NCI-H2227 treated with DMSO at 0.1 percent for 48 hours (cell line): ENCODE data around the gene TBC1D22A.

Experiments
- DNase-seq: peaks from one replicate; lab custom pipeline; 2025; lab: John Stamatoyannopoulos, UW

Gene TBC1D22A

GRCh38 chr22:47060718-47061117 lies 298.3 kb downstream of the TBC1D22A start:
- DNase-seq: no peak

GRCh38 chr22:47061226-47061625 lies 298.8 kb downstream of the TBC1D22A start:
- DNase-seq: no peak

GRCh38 chr22:47062126-47062525 lies 299.7 kb downstream of the TBC1D22A start:
- no peak for DNase-seq

- no peak for DNase-seq
Observed at GRCh38 chr22:47063071-47063509, 300.6 kb downstream of the TBC1D22A start.

- no peak for DNase-seq
Observed at GRCh38 chr22:47063606-47064005, 301.2 kb downstream of the TBC1D22A start.

- DNase-seq: no peak
Observed at GRCh38 chr22:47064016-47064415, 301.6 kb downstream of the TBC1D22A start.

- no peak for DNase-seq
Observed at GRCh38 chr22:47064416-47064815, 302.0 kb downstream of the TBC1D22A start.

- no peak for DNase-seq
Observed at GRCh38 chr22:47065756-47066615, 303.5 kb downstream of the TBC1D22A start.

- DNase-seq: no peak
Observed at GRCh38 chr22:47066616-47066905, 304.1 kb downstream of the TBC1D22A start.

GRCh38 chr22:47067321-47067890 lies 305.0 kb downstream of the TBC1D22A start:
- no peak for DNase-seq

GRCh38 chr22:47067911-47068625 lies 305.6 kb downstream of the TBC1D22A start:
- no peak for DNase-seq

- no peak for DNase-seq
Observed at GRCh38 chr22:47068626-47068996, 306.2 kb downstream of the TBC1D22A start.

- no peak for DNase-seq
Observed at GRCh38 chr22:47069270-47069669, 306.8 kb downstream of the TBC1D22A start.

- DNase-seq: no peak
Observed at GRCh38 chr22:47071078-47071806, 308.8 kb downstream of the TBC1D22A start.

GRCh38 chr22:47071807-47072641 lies 309.6 kb downstream of the TBC1D22A start:
- no peak for DNase-seq

GRCh38 chr22:47072642-47072967 lies 310.2 kb downstream of the TBC1D22A start:
- no peak for DNase-seq

GRCh38 chr22:47073075-47073474 lies 310.6 kb downstream of the TBC1D22A start:
- no peak for DNase-seq

- DNase-seq: no peak
Observed at GRCh38 chr22:47074105-47074504, 311.7 kb downstream of the TBC1D22A start.

GRCh38 chr22:47075568-47075967 lies 313.1 kb downstream of the TBC1D22A start:
- no peak for DNase-seq

- no peak for DNase-seq
Observed at GRCh38 chr22:47076758-47077157, 314.3 kb downstream of the TBC1D22A start.

GRCh38 chr22:47080100-47080499 lies 317.6 kb downstream of the TBC1D22A start:
- no peak for DNase-seq

GRCh38 chr22:47082505-47082904 lies 320.1 kb downstream of the TBC1D22A start:
- DNase-seq: no peak
